ENCODE results near the gene CCDC190. TPM values are rescaled to one million over a fixed set of nuclear protein-coding genes. Genes with fewer than 3 reads are reported as not detected.
A peak's percentile ranks its signal among the peaks of the same experiment; 100 is the strongest.

The CCDC190 gene
- total and polyA plus RNA-seq, 2 of the 13 experiments (the other 11 are each of a cell fraction or from before 2014, with no cell fraction given) = not detected

GRCh38 chr1:162832470-162832869, 28.5 kb downstream of the CCDC190 start:
- in situ Hi-C loops (cut with HindIII; ENCODE audit: extremely low pct_ligation_motif_present, low pct_unique_long_range_greater_than_20kb) = no loop called here
- no peak overlapping the region for H3K9ac ChIP-seq (ENCODE audit: insufficient read depth, low read depth, low read length)
- no peak for ATAC-seq
- H3K9me3 ChIP-seq (ENCODE audit: low read length) = no peaks in the 10 kb centered on the region
- intact Hi-C loops (cut with micrococcal nuclease; ENCODE audit: unreplicated experiment) = no loop called here
- H3K79me2 ChIP-seq (ENCODE audit: insufficient read depth, low read length) = no peaks in the 10 kb centered on the region
- no peaks in the 10 kb centered on the region for H3K27me3 ChIP-seq (ENCODE audit: control insufficient read depth in 1 of 2, insufficient read depth in 2 of 2, low read length in 2 of 2)
- no peak overlapping the region for H3K4me3 ChIP-seq (replicated peaks in 1 of 3; ENCODE audit: insufficient read depth in 1 of 3, low read depth in 2 of 3, low read length in 3 of 3)
- no TSS peak for BruUV-seq (replicated peaks)
- no peak overlapping the region for H2AFZ ChIP-seq (ENCODE audit: low read length)
- H3K4me2 ChIP-seq (ENCODE audit: low read depth, low read length) = no peak overlapping the region
- no peaks in the 10 kb centered on the region for H4K20me1 ChIP-seq (ENCODE audit: insufficient read depth, low read length)
- DNase-seq (ENCODE audit: low spot score) = no peak
- no peak for FAIRE-seq
- H3K36me3 ChIP-seq (replicated peaks in 1 of 2; ENCODE audit: control insufficient read depth in 1 of 2, insufficient read depth in 2 of 2, low read length in 2 of 2) = no peaks in the 10 kb centered on the region
- POLR2A ChIA-PET = no interaction called here
- H3K4me1 ChIP-seq (ENCODE audit: insufficient read depth, low read length) = no peaks in the 10 kb centered on the region
- no peak for TF ChIP-seq POLR2AphosphoS2 (IDR thresholded peaks at IDR 0.05; ENCODE audit: low read depth, low read length)
- no peak for TF ChIP-seq SIX4 (CRISPR knock-in tag; IDR thresholded peaks at IDR 0.05)
- TF ChIP-seq TERF1 (CRISPR knock-in tag; IDR thresholded peaks at IDR 0.05) = no peak
- TF ChIP-seq PRPF4 (IDR thresholded peaks at IDR 0.05; ENCODE audit: low read depth, low read length, poor library complexity, severe bottlenecking) = no peak
- TF ChIP-seq ONECUT2 (CRISPR knock-in tag; IDR thresholded peaks at IDR 0.05) = no peak
- no peak for TF ChIP-seq MTA3 (CRISPR knock-in tag; IDR thresholded peaks at IDR 0.05)
- TF ChIP-seq CCAR2 (optimal IDR thresholded peaks at IDR 0.05; ENCODE audit: low read depth, low read length) = no peak
- no peak for TF ChIP-seq TSC22D2 (CRISPR knock-in tag; IDR thresholded peaks at IDR 0.05; ENCODE audit: borderline replicate concordance)
- H3K27ac ChIP-seq (ENCODE audit: extremely low read length, insufficient read depth, low read length) = no peak overlapping the region
- 95% methylated on average over 3 of the region's 3 CpGs for WGBS (ENCODE audit: low lambda C conversion rate)
- CTCF ChIA-PET (ENCODE audit: low intra/inter-chr PET ratio, low total read pairs) = interaction anchor here (1.3 kb wide), 1 partner anchor 219 kb away, joined by 4 read pairs; no protein-coding TSS in a partner anchor

- H3K79me2 ChIP-seq (ENCODE audit: insufficient read depth, low read length) = no peaks in the 10 kb centered on the region
- H3K27me3 ChIP-seq (ENCODE audit: control insufficient read depth in 1 of 2, insufficient read depth in 2 of 2, low read length in 2 of 2) = no peaks in the 10 kb centered on the region
- no peaks in the 10 kb centered on the region for H3K9me3 ChIP-seq (ENCODE audit: low read length)
- no TSS peak for BruUV-seq (replicated peaks)
- no peak overlapping the region for H3K4me3 ChIP-seq (replicated peaks in 1 of 3; ENCODE audit: insufficient read depth in 1 of 3, low read depth in 2 of 3, low read length in 3 of 3)
- FAIRE-seq (no peak), ATAC-seq (no peak), DNase-seq (ENCODE audit: low spot score) (no peak)
- no peak overlapping the region for H2AFZ ChIP-seq (ENCODE audit: low read length)
- H3K4me1 ChIP-seq (ENCODE audit: insufficient read depth, low read length) = peaks cover 1% of the 10 kb centered on the region; the same call in 1 of the 2 replicates
- in situ Hi-C loops (cut with HindIII; ENCODE audit: extremely low pct_ligation_motif_present, low pct_unique_long_range_greater_than_20kb) = no loop called here
- intact Hi-C loops (cut with micrococcal nuclease; ENCODE audit: unreplicated experiment) = no loop called here
- POLR2A ChIA-PET = no interaction called here
- no peaks in the 10 kb centered on the region for H3K36me3 ChIP-seq (replicated peaks in 1 of 2; ENCODE audit: control insufficient read depth in 1 of 2, insufficient read depth in 2 of 2, low read length in 2 of 2)
- CTCF ChIA-PET (ENCODE audit: low intra/inter-chr PET ratio, low total read pairs) = no interaction called here
- H3K4me2 ChIP-seq (ENCODE audit: low read depth, low read length) = no peak overlapping the region
- 4% methylated on average over 1 of the region's 1 CpG for WGBS (ENCODE audit: low lambda C conversion rate)
- H3K9ac ChIP-seq (ENCODE audit: insufficient read depth, low read depth, low read length) = no peak overlapping the region
- no peak overlapping the region for H3K27ac ChIP-seq (ENCODE audit: extremely low read length, insufficient read depth, low read length)
- TF ChIP-seq PAXIP1 (CRISPR knock-in tag; conservative IDR thresholded peaks at IDR 0.05) (no peak), NONO (IDR thresholded peaks at IDR 0.05) (0 out of 2 replicates have a peak, but pooled peaks have one; percentile 32), NONO (CRISPR knock-in tag; conservative IDR thresholded peaks at IDR 0.05) (no peak)
- no peaks in the 10 kb centered on the region for H4K20me1 ChIP-seq (ENCODE audit: insufficient read depth, low read length)
Observed at GRCh38 chr1:162829268-162829667, 31.7 kb downstream of the CCDC190 start.
